HG02852 (cell line): Measurements from ENCODE around the gene FTO.
A peak's percentile ranks its signal among the peaks of the same experiment; 100 is the strongest.
"Not testable (repeated sequence)": the region's sequence is repeated elsewhere in the genome, so short reads cannot be mapped to it uniquely, and the experiment has no call there.

ENCODE experiments used
- ATAC-seq: cut with Tn5 transposase; IDR thresholded peaks from one replicate; pipeline ENCODE4 v1.9.1; 2021; ENCODE audit warnings: mild to moderate bottlenecking, moderate library complexity; ENCODE audit not compliant: unreplicated experiment

The FTO gene

GRCh38 chr16:53703590-53704444 is at the start of gene FTO, which contains the start of gene RPGRIP1L:
FTO (plus strand) TSS chr16:53704156.
RPGRIP1L (minus strand) TSS chr16:53703859; CDS start chr16:53700723, 3,136 bp downstream.
- ATAC-seq, result peak; percentile 98

GRCh38 chr16:53654946-53655345 is 49.0 kb upstream of the FTO start:
- ATAC-seq, result no peak

- ATAC-seq, result no peak
Observed at GRCh38 chr16:53662072-53662471, 41.9 kb upstream of the FTO start.

- ATAC-seq, result peak; percentile 94
Observed at GRCh38 chr16:53664724-53665345, 39.1 kb upstream of the FTO start.

- no peak for ATAC-seq
Observed at GRCh38 chr16:53666786-53667415, 37.1 kb upstream of the FTO start.

- no peak for ATAC-seq
Observed at GRCh38 chr16:53668869-53669268, 35.1 kb upstream of the FTO start.

- no peak for ATAC-seq
Observed at GRCh38 chr16:53672461-53672860, 31.5 kb upstream of the FTO start.

DNA sequence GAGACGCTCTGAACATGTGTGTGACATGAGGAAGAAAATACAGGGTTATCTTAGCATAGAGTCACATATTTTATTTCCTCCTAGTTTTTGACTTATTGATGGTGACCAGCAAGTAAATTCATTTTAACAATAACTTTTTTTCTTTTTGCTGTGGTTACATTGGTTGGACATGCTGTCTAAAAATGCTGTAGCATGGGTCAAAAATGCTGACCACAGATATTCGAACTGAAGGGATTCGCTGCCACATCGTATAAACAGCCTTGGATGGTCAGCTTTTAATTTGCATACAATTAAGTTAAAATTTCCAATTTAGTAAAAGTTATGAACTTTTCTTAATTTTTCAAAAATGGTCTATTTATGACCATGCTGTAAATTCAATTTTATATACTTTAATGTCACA is 30.8 kb upstream of the FTO start:
- ATAC-seq, result no peak

- no peak for ATAC-seq
Observed at GRCh38 chr16:53678155-53678554, 25.8 kb upstream of the FTO start.

GRCh38 chr16:53678756-53679343 is 25.1 kb upstream of the FTO start:
- no peak for ATAC-seq

DNA sequence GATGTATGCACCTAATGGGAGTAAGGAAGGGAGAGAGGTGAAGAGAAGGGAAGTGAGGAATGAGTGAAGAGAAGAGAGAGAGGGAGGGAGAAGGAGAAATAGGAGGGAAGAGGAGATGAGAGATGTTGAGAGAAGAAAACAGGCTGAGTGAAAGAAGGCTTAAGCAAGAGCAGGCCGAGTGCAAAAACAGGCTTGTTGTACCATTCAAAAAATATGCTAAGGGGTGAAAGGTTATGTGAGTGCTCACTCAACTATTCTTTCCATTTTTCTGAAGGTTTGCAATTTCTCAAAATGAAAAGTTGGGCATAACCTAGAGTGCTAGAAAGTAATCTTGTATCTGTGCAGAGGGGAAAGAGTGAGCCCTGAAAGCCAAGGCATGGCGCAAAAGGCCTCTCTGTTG is 23.2 kb upstream of the FTO start:
- ATAC-seq, result no peak

- ATAC-seq, result no peak
Observed at GRCh38 chr16:53681354-53681753, 22.6 kb upstream of the FTO start.

DNA sequence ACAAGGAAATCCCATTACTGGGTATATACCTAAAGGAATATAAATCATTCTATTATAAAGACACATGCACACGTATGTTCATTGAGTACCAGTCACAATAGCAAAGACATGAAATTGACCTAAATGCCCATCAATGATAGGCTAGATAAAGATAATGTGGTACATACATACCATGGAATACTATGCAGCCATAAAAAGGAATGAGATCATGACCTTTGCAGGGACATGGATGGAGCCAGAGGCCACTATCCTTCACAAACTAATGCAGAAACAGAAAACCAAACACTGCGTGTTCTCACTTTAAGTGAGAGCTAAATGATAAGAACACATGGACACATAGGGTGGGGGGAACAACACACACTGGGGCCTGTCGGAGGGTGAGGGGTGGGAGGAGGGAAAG is 18.6 kb upstream of the FTO start:
- not testable (repeated sequence) for ATAC-seq

DNA sequence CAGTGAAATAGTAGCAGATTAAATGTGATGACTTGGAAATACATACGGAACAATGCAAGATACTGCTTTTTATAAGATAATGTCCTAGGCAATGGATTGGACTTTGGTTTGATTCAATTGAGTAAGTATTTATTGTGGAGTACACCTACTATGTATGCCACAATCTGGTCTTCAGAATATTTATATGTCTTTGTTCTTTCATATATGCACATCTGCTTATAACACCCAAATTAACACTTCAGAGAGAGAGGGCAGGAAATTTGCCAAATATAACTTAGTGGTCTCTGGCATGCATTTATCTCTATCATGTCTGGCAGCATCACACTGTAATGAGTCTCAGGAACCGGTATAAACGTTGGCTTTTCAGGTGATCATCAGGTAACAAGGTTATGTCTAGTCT is 17.2 kb upstream of the FTO start:
- no peak for ATAC-seq

GRCh38 chr16:53689636-53690035 is 14.3 kb upstream of the FTO start:
- no peak for ATAC-seq

DNA sequence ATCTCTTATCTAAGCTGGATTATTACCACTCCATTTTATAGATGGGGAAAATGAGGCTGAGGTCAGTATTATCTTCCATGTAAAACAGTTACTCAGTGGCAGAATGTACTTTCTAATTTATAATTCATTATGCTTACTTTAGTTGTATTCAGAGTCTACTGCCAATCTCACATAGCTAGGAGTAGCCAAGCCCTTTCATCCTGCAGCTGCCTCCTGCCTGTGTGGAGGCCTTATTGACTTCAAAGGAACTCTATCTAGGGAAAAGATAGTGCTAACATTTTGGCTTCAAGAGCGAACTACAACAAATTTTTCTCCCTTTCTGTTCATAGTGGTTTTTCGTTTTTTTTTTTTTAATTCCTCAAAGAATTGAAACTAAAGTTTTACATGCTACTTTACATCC is 13.2 kb upstream of the FTO start:
- no peak for ATAC-seq

- ATAC-seq, result no peak
Observed at GRCh38 chr16:53692146-53692545, 11.8 kb upstream of the FTO start.

- ATAC-seq, result no peak
Observed at GRCh38 chr16:53693320-53693719, 10.6 kb upstream of the FTO start.

DNA sequence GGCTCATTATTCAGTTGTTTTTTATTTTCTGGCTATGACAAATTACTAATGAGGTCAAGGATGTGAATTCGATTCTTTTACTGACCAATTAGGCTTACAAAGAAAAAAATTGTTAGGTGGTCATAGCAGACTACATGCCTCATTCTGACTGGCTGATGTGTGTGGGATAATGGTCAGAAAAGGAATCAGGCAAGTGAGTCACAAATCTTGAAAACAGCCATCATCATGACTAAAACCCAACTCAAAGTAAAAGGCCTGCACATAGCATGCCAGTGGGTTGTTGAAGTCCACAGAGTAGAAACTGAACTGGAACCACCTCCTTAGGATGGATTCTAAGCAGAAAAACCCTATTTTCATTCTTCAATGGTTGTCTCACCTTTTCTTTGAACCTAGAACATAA is 8.9 kb upstream of the FTO start:
- ATAC-seq, result no peak

GRCh38 chr16:53698271-53698670 is 5.7 kb upstream of the FTO start:
- ATAC-seq, result not testable (repeated sequence)

- ATAC-seq, result no peak
Observed at GRCh38 chr16:53704445-53704813, 473 bp downstream of the FTO start.

- ATAC-seq, result no peak
Observed at GRCh38 chr16:53707671-53708070, 3.7 kb downstream of the FTO start.
